ENCODE measurements around the gene EFS. TPM values are rescaled to one million over a fixed set of nuclear protein-coding genes. Genes with fewer than 3 reads are reported as not detected.

Gene EFS
- total and polyA plus RNA-seq, 7 donors, result 0.46 to 19.9 (median 10.0) TPM

GRCh38 chr14:23324455-23324846 lies 40.5 kb downstream of the EFS start:
- TF ChIP-seq POLR2A (IDR thresholded peaks at IDR 0.05) (no peak), POLR2AphosphoS5 (IDR thresholded peaks at IDR 0.05) (no peak), EP300 (IDR thresholded peaks at IDR 0.05) (no peak)
- TF ChIP-seq, protein P1, sequence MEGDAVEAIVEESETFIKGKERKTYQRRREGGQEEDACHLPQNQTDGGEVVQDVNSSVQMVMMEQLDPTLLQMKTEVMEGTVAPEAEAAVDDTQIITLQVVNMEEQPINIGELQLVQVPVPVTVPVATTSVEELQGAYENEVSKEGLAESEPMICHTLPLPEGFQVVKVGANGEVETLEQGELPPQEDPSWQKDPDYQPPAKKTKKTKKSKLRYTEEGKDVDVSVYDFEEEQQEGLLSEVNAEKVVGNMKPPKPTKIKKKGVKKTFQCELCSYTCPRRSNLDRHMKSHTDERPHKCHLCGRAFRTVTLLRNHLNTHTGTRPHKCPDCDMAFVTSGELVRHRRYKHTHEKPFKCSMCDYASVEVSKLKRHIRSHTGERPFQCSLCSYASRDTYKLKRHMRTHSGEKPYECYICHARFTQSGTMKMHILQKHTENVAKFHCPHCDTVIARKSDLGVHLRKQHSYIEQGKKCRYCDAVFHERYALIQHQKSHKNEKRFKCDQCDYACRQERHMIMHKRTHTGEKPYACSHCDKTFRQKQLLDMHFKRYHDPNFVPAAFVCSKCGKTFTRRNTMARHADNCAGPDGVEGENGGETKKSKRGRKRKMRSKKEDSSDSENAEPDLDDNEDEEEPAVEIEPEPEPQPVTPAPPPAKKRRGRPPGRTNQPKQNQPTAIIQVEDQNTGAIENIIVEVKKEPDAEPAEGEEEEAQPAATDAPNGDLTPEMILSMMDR (IDR thresholded peaks at IDR 0.05), result no peak
- intact Hi-C loops (cut with DNase I), result loop anchor here (10.0 kb wide), 1 partner anchor 230 kb away; the partner anchor contains the start of genes THTPA and ZFHX2
- no peak overlapping the region for H3K27ac ChIP-seq
- no peak for DNase-seq
- H3K27me3 ChIP-seq, result no peaks in the 10 kb centered on the region
- H3K4me3 ChIP-seq, result no peak overlapping the region
- H3K4me1 ChIP-seq, result peaks cover 0 to 32% (median 23%) of the 10 kb centered on the region in 4 donors
- H3K9me3 ChIP-seq, result no peaks in the 10 kb centered on the region
- peaks cover 17 to 32% (median 19%) of the 10 kb centered on the region in 4 donors for H3K36me3 ChIP-seq
- 82 to 87% methylated on average over 2 of the region's 2 CpGs for WGBS, 2 donors

GRCh38 chr14:23323838-23324454 lies 41.0 kb downstream of the EFS start:
- H3K27ac ChIP-seq, result no peak overlapping the region
- no peak for DNase-seq
- H3K4me3 ChIP-seq, result no peak overlapping the region
- TF ChIP-seq POLR2A (IDR thresholded peaks at IDR 0.05), result no peak
- TF ChIP-seq, protein P1 (IDR thresholded peaks at IDR 0.05), result no peak
- no peak for TF ChIP-seq POLR2AphosphoS5 (IDR thresholded peaks at IDR 0.05)
- no peak for TF ChIP-seq EP300 (IDR thresholded peaks at IDR 0.05)
- no peaks in the 10 kb centered on the region for H3K27me3 ChIP-seq
- intact Hi-C loops (cut with DNase I), result loop anchor here (10.0 kb wide), 1 partner anchor 231 kb away; the partner anchor contains the start of genes THTPA and ZFHX2
- H3K4me1 ChIP-seq, result peaks cover 0 to 32% (median 23%) of the 10 kb centered on the region in 4 donors
- WGBS, 2 donors, result 87 to 89% methylated on average over 18 of the region's 18 CpGs
- H3K9me3 ChIP-seq, result no peaks in the 10 kb centered on the region
- peaks cover 17 to 32% (median 19%) of the 10 kb centered on the region in 4 donors for H3K36me3 ChIP-seq

- Histone ChIP-seq H3K27me3 (no peaks in the 10 kb centered on the region), H3K36me3 (peaks cover 17 to 32% (median 19%) of the 10 kb centered on the region in 4 donors), H3K27ac (peak overlapping the region in 3 of 4 donors; percentile 97 to 99 (median 98)), H3K4me1 (peaks cover 0 to 30% (median 22%) of the 10 kb centered on the region in 4 donors), H3K9me3 (no peaks in the 10 kb centered on the region), H3K4me3 (peak overlapping the region; percentile 95 to 99 (median 98))
- no peak for TF ChIP-seq EP300 (IDR thresholded peaks at IDR 0.05)
- TF ChIP-seq, protein P1 (IDR thresholded peaks at IDR 0.05), result no peak
- TF ChIP-seq POLR2A (IDR thresholded peaks at IDR 0.05), result no peak
- no peak for TF ChIP-seq POLR2AphosphoS5 (IDR thresholded peaks at IDR 0.05)
- WGBS, 2 donors, result 37 to 57% methylated on average over 10 of the region's 10 CpGs
- DNase-seq, result no peak
- intact Hi-C loops (cut with DNase I), result loop anchor here (10.0 kb wide), 1 partner anchor 232 kb away; the partner anchor contains the start of genes THTPA and ZFHX2
Observed at GRCh38 chr14:23322568-23323517, 42.1 kb downstream of the EFS start.

DNA sequence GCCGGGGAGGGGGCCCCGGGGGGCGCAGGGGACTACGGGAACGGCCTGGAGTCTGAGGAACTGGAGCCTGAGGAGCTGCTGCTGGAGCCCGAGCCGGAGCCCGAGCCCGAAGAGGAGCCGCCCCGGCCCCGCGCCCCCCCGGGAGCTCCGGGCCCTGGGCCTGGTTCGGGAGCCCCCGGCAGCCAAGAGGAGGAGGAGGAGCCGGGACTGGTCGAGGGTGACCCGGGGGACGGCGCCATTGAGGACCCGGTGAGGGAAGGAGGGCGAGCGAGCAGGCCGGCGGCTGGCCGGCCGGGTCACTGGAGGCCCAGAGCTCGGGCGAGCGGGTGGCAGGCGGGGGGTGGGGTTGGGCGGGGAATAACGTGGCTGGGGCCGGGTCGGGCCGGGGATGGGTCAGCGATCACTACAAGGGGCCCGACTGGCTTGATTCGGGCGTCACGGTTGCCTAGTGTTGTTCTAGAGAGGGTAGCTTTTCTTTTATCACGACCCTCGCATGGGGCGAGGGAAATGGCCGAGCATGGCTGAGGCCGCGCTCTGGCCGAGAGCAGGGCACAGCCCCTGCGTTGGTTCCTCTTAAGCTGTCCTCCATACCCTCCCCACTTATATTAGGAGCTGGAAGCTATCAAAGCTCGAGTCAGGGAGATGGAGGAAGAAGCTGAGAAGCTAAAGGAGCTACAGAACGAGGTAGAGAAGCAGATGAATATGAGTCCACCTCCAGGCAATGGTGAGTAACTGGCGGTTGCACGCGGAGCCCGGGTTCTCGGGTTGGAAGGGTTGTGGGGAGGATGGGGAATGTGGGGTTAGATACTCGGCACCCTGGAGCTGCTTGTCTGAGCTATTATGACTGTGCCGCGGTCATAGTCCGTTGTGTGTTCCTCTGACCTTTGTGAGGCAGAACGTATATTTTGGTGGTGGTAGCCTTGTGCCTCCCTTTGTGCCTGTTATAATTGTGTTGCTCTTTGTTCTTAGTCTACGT lies 43.1 kb downstream of the EFS start:
- Histone ChIP-seq H3K4me1 (peaks cover 0 to 29% (median 21%) of the 10 kb centered on the region in 4 donors), H3K27ac (peak overlapping the region; percentile 97 to 99 (median 98)), H3K4me3 (peak overlapping the region; percentile 95 to 99 (median 98)), H3K9me3 (no peaks in the 10 kb centered on the region), H3K27me3 (no peaks in the 10 kb centered on the region), H3K36me3 (peaks cover 17 to 32% (median 19%) of the 10 kb centered on the region in 4 donors)
- TF ChIP-seq POLR2AphosphoS5 (IDR thresholded peaks at IDR 0.05), result peak in 1 of 4 donors; percentile 2
- TF ChIP-seq, protein P1 (IDR thresholded peaks at IDR 0.05), result no peak
- 0% methylated on average over 64 of the region's 64 CpGs for WGBS, 2 donors
- DNase-seq, result peak; percentile 81
- intact Hi-C loops (cut with DNase I), result loop anchor here (2.0 to 10.0 kb wide), 2 partner anchors 15 to 233 kb away; partner anchors contain the start of genes BCL2L2, THTPA and ZFHX2

Data from sigmoid colon (tissue), 7 donors.